ENCODE results near the gene CD47.

Gene CD47

GRCh38 chr3:108008931-108009639 lies 81.7 kb downstream of the CD47 start:
- no peak for FAIRE-seq

- no peak for FAIRE-seq
Observed at GRCh38 chr3:108008106-108008505, 82.7 kb downstream of the CD47 start.

DNA sequence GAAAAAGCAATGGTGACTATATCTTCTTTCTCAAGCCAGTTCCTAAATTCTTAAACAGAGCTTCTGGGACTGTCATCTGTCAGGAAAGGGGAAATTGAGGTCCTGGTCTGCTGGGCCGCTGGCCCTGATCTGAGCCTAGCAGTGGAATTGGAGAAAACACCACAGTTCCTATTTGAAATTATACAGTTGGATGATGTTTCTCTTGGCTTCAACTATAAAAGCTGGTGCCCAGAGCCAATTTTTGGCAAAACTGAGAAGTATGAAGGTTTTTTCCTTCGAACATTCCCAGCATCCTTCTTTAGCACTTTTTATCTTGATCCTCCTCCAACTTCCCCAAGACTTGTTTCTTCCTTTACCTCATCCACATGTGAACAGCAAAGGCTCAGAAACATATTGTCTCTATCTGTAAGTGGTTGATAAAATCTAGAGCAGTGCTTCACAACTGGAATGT lies 83.9 kb downstream of the CD47 start:
- no peak for FAIRE-seq

DNA sequence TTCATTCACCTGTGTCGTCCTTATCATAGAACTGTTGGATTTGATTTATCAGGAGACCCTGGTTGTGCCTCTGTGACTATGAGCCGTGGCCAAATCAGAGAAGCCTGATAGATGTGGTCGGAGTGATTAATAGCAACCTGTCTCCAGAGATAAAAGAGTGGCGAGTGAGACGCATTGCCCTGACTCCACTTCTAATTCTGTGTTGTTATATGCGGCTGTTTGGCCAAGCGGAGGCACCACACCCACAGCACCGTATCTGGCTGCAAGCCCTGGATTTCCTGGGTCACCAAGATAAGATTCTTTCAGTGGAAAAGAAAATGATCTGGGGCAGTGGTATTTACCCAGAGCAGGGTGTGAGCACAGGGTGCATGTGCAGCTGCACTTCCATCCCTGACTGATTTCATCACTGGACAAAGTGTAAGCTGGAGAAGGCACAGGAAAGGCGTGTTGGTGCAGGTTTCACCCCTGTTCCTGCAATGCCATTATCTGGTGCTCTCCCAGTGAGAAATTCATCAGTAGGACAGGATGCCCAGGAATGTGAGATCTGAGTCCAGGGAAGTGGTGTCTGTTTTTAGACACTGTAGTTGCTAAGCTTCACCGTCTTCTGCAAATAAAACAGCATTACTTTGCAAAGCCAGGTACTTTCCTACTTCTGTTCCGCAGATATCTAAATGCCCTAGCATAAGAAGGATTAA lies 84.6 kb downstream of the CD47 start:
- FAIRE-seq: no peak

DNA sequence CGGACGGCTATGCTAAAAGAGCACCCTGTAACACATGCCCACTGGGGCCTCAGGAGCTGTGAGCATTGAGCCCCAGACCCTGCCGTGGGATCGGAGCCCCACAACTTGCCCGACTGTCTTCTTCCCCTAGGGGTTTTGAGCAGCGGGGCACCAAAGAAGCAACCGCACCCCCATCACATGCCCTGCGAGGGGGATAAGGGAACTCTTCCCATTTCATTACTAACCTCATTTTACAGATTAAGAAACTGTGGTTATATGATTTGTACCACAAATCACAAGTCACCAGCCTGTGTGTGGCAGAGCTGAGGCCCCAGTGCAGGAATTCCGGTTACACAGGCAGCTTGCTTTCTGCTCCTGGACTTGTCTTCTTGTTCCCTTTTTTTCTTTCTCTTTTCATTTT lies 86.2 kb downstream of the CD47 start:
- FAIRE-seq: no peak

DNA sequence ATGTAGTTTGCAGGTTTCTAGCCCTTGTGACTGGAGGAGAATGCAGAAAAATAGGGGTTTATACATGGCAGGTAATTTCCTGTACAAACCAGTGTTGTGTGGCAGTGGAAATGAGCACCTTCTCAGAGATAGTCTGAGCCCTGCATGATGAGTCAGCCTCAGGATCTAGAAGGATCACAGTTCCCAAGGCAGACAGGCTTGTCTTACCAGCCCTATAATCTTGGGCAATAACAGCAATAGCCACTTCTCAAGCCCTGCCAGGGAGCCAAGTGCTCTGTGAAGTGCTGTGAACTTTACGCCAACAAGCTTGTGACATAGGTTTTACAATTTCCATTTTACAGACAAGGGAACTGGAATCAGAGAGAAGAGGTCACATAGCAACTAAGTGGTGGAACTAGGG lies 89.4 kb downstream of the CD47 start:
- no peak for FAIRE-seq

- FAIRE-seq: no peak
Observed at GRCh38 chr3:107999215-107999775, 91.5 kb downstream of the CD47 start.

GRCh38 chr3:107997671-107998070 lies 93.2 kb downstream of the CD47 start:
- no peak for FAIRE-seq

GRCh38 chr3:107995823-107996222 lies 95.0 kb downstream of the CD47 start:
- no peak for FAIRE-seq

- no peak for FAIRE-seq
Observed at GRCh38 chr3:107994956-107995715, 95.7 kb downstream of the CD47 start.

GRCh38 chr3:107994181-107994580 lies 96.7 kb downstream of the CD47 start:
- FAIRE-seq: no peak

DNA sequence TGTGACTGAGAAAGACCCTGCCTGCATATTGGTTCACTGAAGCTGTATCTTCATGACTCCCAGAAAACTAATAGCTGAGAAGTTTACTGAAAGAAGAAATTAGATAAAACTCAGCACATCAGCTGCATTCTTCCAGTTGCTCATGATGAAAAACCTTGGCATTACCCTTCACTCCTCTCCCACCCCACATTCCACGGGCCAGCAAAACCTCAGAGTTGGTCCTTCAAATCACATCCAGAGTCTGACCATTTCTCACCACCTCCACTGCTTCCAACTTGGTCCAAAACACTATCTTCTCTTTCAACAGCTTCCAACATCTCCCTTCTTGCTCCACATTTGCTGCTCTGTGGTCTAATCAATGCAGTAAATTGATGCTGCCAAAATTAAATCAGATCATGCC lies 97.1 kb downstream of the CD47 start:
- no peak for FAIRE-seq
